Skeletal muscle satellite cell (primary cell): Measurements from ENCODE around the gene PPIF.

Experiments
- H3K27me3 ChIP-seq: 2 replicates; pipeline ENCODE4 v1.7.0; 2013; ENCODE audit warnings: low read length; ENCODE audit not compliant: control insufficient read depth, insufficient read depth
- H3K36me3 ChIP-seq: 2 replicates; pipeline ENCODE4 v1.7.0; 2013; ENCODE audit warnings: mild to moderate bottlenecking, control low read depth, low read length; ENCODE audit not compliant: insufficient read depth
- H3K4me1 ChIP-seq: 2 replicates; pipeline ENCODE4 v1.7.0; 2013; ENCODE audit warnings: low read length; ENCODE audit not compliant: control insufficient read depth, insufficient read depth
- H3K4me2 ChIP-seq: 2 replicates; pipeline ENCODE4 v1.7.0; 2013; ENCODE audit warnings: mild to moderate bottlenecking, low read length
- H3K4me3 ChIP-seq: 2 replicates; pipeline ENCODE4 v1.7.0; 2013; ENCODE audit warnings: low read length
- H3K9ac ChIP-seq: 2 replicates; pipeline ENCODE4 v1.7.0; 2013; ENCODE audit warnings: mild to moderate bottlenecking, low read depth, low read length, moderate library complexity
- H3K9me3 ChIP-seq: replicated peaks from 2 replicates; pipeline ENCODE4 v1.7.0; 2013; ENCODE audit warnings: mild to moderate bottlenecking, control low read depth, low read length

The PPIF gene

GRCh38 chr10:79367426-79368189 lies 20.3 kb downstream of the PPIF start:
- H3K36me3 ChIP-seq = no peaks in the 10 kb centered on the region
- no peaks in the 10 kb centered on the region for H3K27me3 ChIP-seq
- H3K4me1 ChIP-seq = peaks cover 15% of the 10 kb centered on the region
- H3K9me3 ChIP-seq = no peaks in the 10 kb centered on the region
- peak overlapping the region; percentile 22 for H3K4me2 ChIP-seq
- no peak overlapping the region for H3K9ac ChIP-seq
- H3K4me3 ChIP-seq = no peak overlapping the region

GRCh38 chr10:79372871-79373270 lies 25.6 kb downstream of the PPIF start:
- Histone ChIP-seq H3K4me3 (no peak overlapping the region), H3K4me2 (no peak overlapping the region), H3K27me3 (no peaks in the 10 kb centered on the region), H3K9me3 (no peaks in the 10 kb centered on the region), H3K4me1 (peaks cover 11% of the 10 kb centered on the region), H3K36me3 (no peaks in the 10 kb centered on the region), H3K9ac (no peak overlapping the region)

GRCh38 chr10:79374312-79375191 lies 27.3 kb downstream of the PPIF start:
- H3K27me3 ChIP-seq = no peaks in the 10 kb centered on the region
- no peak overlapping the region for H3K4me3 ChIP-seq
- H3K4me2 ChIP-seq = no peak overlapping the region
- H3K9me3 ChIP-seq = no peaks in the 10 kb centered on the region
- no peak overlapping the region for H3K9ac ChIP-seq
- H3K4me1 ChIP-seq = peaks cover 13% of the 10 kb centered on the region
- H3K36me3 ChIP-seq = no peaks in the 10 kb centered on the region

- Histone ChIP-seq H3K4me3 (no peak overlapping the region), H3K4me1 (peaks cover 22% of the 10 kb centered on the region), H3K27me3 (no peaks in the 10 kb centered on the region), H3K9ac (no peak overlapping the region), H3K4me2 (no peak overlapping the region), H3K36me3 (no peaks in the 10 kb centered on the region), H3K9me3 (no peaks in the 10 kb centered on the region)
Measured at GRCh38 chr10:79375321-79376077, 28.2 kb downstream of the PPIF start.

GRCh38 chr10:79376078-79376628 lies 28.9 kb downstream of the PPIF start:
- Histone ChIP-seq H3K36me3 (no peaks in the 10 kb centered on the region), H3K4me2 (no peak overlapping the region), H3K4me1 (peaks cover 29% of the 10 kb centered on the region), H3K4me3 (no peak overlapping the region), H3K9ac (no peak overlapping the region), H3K27me3 (no peaks in the 10 kb centered on the region), H3K9me3 (no peaks in the 10 kb centered on the region)

GRCh38 chr10:79376751-79377556 lies 29.7 kb downstream of the PPIF start:
- Histone ChIP-seq H3K36me3 (no peaks in the 10 kb centered on the region), H3K4me3 (no peak overlapping the region), H3K4me1 (peaks cover 37% of the 10 kb centered on the region), H3K9ac (no peak overlapping the region), H3K4me2 (no peak overlapping the region), H3K9me3 (no peaks in the 10 kb centered on the region), H3K27me3 (no peaks in the 10 kb centered on the region)

- no peaks in the 10 kb centered on the region for H3K27me3 ChIP-seq
- no peaks in the 10 kb centered on the region for H3K9me3 ChIP-seq
- H3K4me2 ChIP-seq = no peak overlapping the region
- no peak overlapping the region for H3K9ac ChIP-seq
- H3K36me3 ChIP-seq = no peaks in the 10 kb centered on the region
- peaks cover 45% of the 10 kb centered on the region for H3K4me1 ChIP-seq
- H3K4me3 ChIP-seq = no peak overlapping the region
Measured at GRCh38 chr10:79377557-79378382, 30.5 kb downstream of the PPIF start.

GRCh38 chr10:79378383-79378646 lies 31.0 kb downstream of the PPIF start:
- Histone ChIP-seq H3K36me3 (no peaks in the 10 kb centered on the region), H3K9ac (no peak overlapping the region), H3K4me1 (peaks cover 46% of the 10 kb centered on the region), H3K4me3 (no peak overlapping the region), H3K9me3 (no peaks in the 10 kb centered on the region), H3K4me2 (no peak overlapping the region), H3K27me3 (no peaks in the 10 kb centered on the region)

- Histone ChIP-seq H3K27me3 (no peaks in the 10 kb centered on the region), H3K36me3 (no peaks in the 10 kb centered on the region), H3K9me3 (no peaks in the 10 kb centered on the region), H3K9ac (no peak overlapping the region), H3K4me1 (peaks cover 46% of the 10 kb centered on the region), H3K4me3 (no peak overlapping the region), H3K4me2 (peak overlapping the region; percentile 14)
Measured at GRCh38 chr10:79378647-79379511, 31.6 kb downstream of the PPIF start.
